OCI-LY1 (cell line): ENCODE data around the gene ZNF850.

Source experiments
- H2AFZ ChIP-seq: fragments of 200-600 bp; sonication (generic), shearing (Covaris generic); 2 replicates; pipeline ENCODE4 v1.6.0; 2014; ENCODE audit warnings: antibody characterized with exemption, mild to moderate bottlenecking, low read length
- H3F3A ChIP-seq: fragments of 200-600 bp; sonication (generic), shearing (Covaris generic); 2 replicates; pipeline ENCODE4 v1.6.0; 2014; ENCODE audit warnings: mild to moderate bottlenecking, antibody characterized with exemption, low read length, moderate library complexity; ENCODE audit not compliant: insufficient read depth
- H3K27ac ChIP-seq: fragments of 200-600 bp; sonication (generic); 2 replicates; pipeline ENCODE4 v1.5.1; 2014; ENCODE audit warnings: low read length, mixed run types, mild to moderate bottlenecking, low read depth; ENCODE audit not compliant: poor library complexity, severe bottlenecking
- H3K27me3 ChIP-seq: fragments of 200-600 bp; sonication (generic); 2 replicates; pipeline ENCODE4 v1.6.0; 2014; ENCODE audit warnings: antibody characterized with exemption, mild to moderate bottlenecking, low read length, moderate library complexity; ENCODE audit not compliant: insufficient read depth
- H3K36me3 ChIP-seq: fragments of 200-600 bp; sonication (generic); 2 replicates; pipeline ENCODE4 v1.6.1; 2014; ENCODE audit warnings: mild to moderate bottlenecking, antibody characterized with exemption, low read length, moderate library complexity, mixed read lengths; ENCODE audit not compliant: insufficient read depth
- H3K4me1 ChIP-seq: fragments of 200-600 bp; sonication (generic); 2 replicates; pipeline ENCODE4 v1.5.1; 2014; ENCODE audit warnings: mild to moderate bottlenecking, low read length, moderate library complexity; ENCODE audit not compliant: insufficient read depth, severe bottlenecking
- H3K4me2 ChIP-seq: fragments of 200-600 bp; sonication (generic), shearing (Covaris generic); 2 replicates; pipeline ENCODE4 v1.6.1; 2014; ENCODE audit warnings: low read length
- H3K4me3 ChIP-seq: fragments of 200-600 bp; sonication (generic); 2 replicates; pipeline ENCODE4 v1.5.1; 2014; ENCODE audit warnings: low read length, low read depth, mild to moderate bottlenecking, mixed read lengths; ENCODE audit not compliant: poor library complexity, severe bottlenecking
- H3K79me2 ChIP-seq: fragments of 200-600 bp; shearing (Covaris generic); 2 replicates; pipeline ENCODE4 v1.6.1; 2016; ENCODE audit warnings: mixed run types, low read length, mixed read lengths; ENCODE audit not compliant: insufficient read depth
- H3K9ac ChIP-seq: fragments of 200-600 bp; sonication (generic), shearing (Covaris generic); 2 replicates; pipeline ENCODE4 v1.6.1; 2014; ENCODE audit warnings: mild to moderate bottlenecking, low read length, mixed read lengths
- H3K9me2 ChIP-seq: fragments of 200-600 bp; sonication (generic), shearing (Covaris generic); 2 replicates; pipeline ENCODE4 v1.6.1; 2014; ENCODE audit warnings: low read depth, mild to moderate bottlenecking, low read length, mixed read lengths
- H3K9me3 ChIP-seq: fragments of 200-600 bp; shearing (Covaris generic); 2 replicates; pipeline ENCODE4 v1.6.1; 2014; ENCODE audit warnings: low read length, mixed read lengths
- H4K20me1 ChIP-seq: fragments of 200-600 bp; sonication (generic), shearing (Covaris generic); 2 replicates; pipeline ENCODE4 v1.6.0; 2016; ENCODE audit warnings: mild to moderate bottlenecking, low read length; ENCODE audit not compliant: insufficient read depth
- CTCF ChIP-seq: fragments of 200-600 bp; sonication (generic), shearing (Covaris generic); IDR thresholded peaks from 2 replicates; pipeline ENCODE4 v1.5.1; 2017; ENCODE audit warnings: mild to moderate bottlenecking, antibody characterized with exemption, low read length, moderate library complexity, mixed read lengths
- EZH2 ChIP-seq: fragments of 200-600 bp; sonication (generic), shearing (Covaris generic); IDR thresholded peaks from 2 replicates; pipeline ENCODE4 v1.8.0; 2017; ENCODE audit warnings: borderline replicate concordance, mixed run types, mild to moderate bottlenecking, antibody characterized with exemption, low read length, moderate library complexity, mixed read lengths

ZNF850 gene

DNA sequence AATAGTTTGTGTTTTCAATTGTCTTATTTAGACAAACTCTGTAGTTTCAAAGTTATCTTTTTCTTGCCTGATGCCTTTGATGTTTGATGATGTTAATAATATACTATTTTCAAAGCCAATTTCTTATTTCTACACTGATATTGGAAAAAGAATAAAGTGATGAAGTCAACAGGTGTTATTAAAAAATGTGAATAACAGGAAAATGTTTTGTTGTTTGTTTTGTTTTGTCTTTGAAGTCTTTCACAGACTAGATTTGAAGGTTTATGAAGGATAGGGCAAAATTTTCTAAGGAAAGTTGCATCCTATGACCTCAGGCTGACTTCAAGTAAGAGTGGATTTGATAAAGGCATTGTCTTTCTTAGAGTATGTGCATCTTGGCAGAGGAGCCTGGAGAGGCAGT, 34.4 kb upstream of the ZNF850 start:
- Histone ChIP-seq H3K9me2 (no peaks in the 10 kb centered on the region), H3K4me1 (no peaks in the 10 kb centered on the region), H3K4me3 (no peak overlapping the region), H3K4me2 (no peak overlapping the region), H3K9ac (no peak overlapping the region), H2AFZ (no peak overlapping the region), H3K36me3 (no peaks in the 10 kb centered on the region), H3K79me2 (no peaks in the 10 kb centered on the region), H4K20me1 (no peaks in the 10 kb centered on the region), H3F3A (no peaks in the 10 kb centered on the region), H3K27me3 (no peaks in the 10 kb centered on the region), H3K9me3 (peaks cover 6% of the 10 kb centered on the region; the same call in 1 of the 2 replicates), H3K27ac (no peak overlapping the region)
- TF ChIP-seq EZH2 (no peak), CTCF (no peak)

DNA sequence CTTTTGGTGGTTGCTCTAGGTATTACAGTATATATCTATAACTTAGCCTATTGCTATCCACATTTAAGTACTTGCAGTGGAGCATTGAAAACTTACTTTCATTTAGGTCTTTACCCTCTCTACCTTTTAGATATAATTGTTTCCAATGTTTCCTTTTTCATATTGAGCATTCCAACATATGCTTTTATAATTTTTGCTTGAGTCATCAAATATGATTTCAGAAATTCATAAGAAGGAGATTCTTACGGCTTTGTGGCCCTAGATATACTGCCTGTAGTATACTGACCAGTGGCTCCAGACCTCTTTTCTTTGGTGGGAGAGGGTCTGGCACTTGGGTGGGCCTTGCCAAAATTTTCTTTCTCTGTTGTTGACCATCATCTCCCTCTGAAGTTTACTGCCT, 32.8 kb upstream of the ZNF850 start:
- no peak overlapping the region for H3K27ac ChIP-seq
- no peak overlapping the region for H2AFZ ChIP-seq
- H3K9me2 ChIP-seq = no peaks in the 10 kb centered on the region
- no peak for TF ChIP-seq EZH2
- no peak for TF ChIP-seq CTCF
- H3K4me1 ChIP-seq = no peaks in the 10 kb centered on the region
- H3K27me3 ChIP-seq = no peaks in the 10 kb centered on the region
- no peaks in the 10 kb centered on the region for H3K9me3 ChIP-seq
- H3K79me2 ChIP-seq = no peaks in the 10 kb centered on the region
- H3K9ac ChIP-seq = no peak overlapping the region
- no peak overlapping the region for H3K4me2 ChIP-seq
- no peaks in the 10 kb centered on the region for H3K36me3 ChIP-seq
- H3F3A ChIP-seq = no peaks in the 10 kb centered on the region
- no peak overlapping the region for H3K4me3 ChIP-seq
- H4K20me1 ChIP-seq = no peaks in the 10 kb centered on the region

- 0 out of 2 replicates have a peak, but pooled peaks cover 2% of the 10 kb centered on the region for H3K9me3 ChIP-seq
- H3K4me3 ChIP-seq = no peak overlapping the region
- no peaks in the 10 kb centered on the region for H3F3A ChIP-seq
- TF ChIP-seq EZH2 (no peak), CTCF (no peak)
- no peaks in the 10 kb centered on the region for H3K9me2 ChIP-seq
- H3K4me1 ChIP-seq = no peaks in the 10 kb centered on the region
- H4K20me1 ChIP-seq = no peaks in the 10 kb centered on the region
- H2AFZ ChIP-seq = no peak overlapping the region
- H3K79me2 ChIP-seq = no peaks in the 10 kb centered on the region
- H3K4me2 ChIP-seq = no peak overlapping the region
- H3K27ac ChIP-seq = no peak overlapping the region
- H3K27me3 ChIP-seq = no peaks in the 10 kb centered on the region
- H3K36me3 ChIP-seq = no peaks in the 10 kb centered on the region
- H3K9ac ChIP-seq = no peak overlapping the region
Observed at GRCh38 chr19:36797786-36798108, 25.1 kb upstream of the ZNF850 start.
